Fibroblast of the conjunctiva (primary cell): ENCODE results near the gene VIPR1.

ENCODE experiments used
- DNase-seq: peaks from one replicate; pipeline ENCODE4 v3.0.0-alpha.2; 2010; ENCODE audit warnings: low read depth

Gene VIPR1, protein sequence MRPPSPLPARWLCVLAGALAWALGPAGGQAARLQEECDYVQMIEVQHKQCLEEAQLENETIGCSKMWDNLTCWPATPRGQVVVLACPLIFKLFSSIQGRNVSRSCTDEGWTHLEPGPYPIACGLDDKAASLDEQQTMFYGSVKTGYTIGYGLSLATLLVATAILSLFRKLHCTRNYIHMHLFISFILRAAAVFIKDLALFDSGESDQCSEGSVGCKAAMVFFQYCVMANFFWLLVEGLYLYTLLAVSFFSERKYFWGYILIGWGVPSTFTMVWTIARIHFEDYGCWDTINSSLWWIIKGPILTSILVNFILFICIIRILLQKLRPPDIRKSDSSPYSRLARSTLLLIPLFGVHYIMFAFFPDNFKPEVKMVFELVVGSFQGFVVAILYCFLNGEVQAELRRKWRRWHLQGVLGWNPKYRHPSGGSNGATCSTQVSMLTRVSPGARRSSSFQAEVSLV

DNA sequence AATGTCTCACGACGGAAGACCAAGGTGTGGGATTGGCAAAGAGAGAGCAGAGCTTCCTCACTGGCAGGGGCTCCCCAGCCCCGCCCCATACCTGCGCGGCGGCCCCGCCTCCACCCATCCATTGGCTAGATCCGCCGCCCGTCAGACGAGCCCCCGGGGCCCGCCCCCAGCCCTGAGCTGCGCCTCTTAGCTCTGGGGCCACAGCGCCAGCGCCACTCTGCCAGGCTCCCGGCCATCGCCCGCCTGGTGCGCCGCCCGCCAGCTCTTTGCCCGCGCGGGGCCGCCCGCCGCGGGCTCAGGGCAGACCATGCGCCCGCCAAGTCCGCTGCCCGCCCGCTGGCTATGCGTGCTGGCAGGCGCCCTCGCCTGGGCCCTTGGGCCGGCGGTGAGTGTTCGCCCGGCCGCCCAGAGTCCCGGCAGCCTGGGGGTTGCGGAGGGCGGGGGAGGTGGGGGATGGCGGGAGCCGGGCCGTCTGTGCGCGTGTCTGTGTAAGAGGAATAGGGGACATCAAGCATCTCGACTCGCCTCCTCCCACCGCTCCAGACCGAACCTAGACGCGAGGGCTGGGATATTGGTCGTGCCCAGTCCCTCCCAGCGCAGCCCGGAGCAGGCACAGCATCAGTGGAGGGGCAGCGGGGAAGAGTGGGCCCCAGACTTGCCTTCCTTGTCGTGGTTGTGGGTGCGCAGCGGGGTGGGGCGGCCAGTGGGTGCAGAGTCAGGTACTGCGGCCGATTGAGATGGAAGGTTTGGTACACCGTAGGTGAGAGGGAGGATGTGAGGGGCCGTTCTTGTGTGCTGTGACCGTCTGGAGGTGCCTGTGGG lies at the start of gene VIPR1:
TSS of gene VIPR1 (plus strand) at position 215 of the 822 bp plus-strand sequence. CDS start at position 308, 93 bp downstream.
- DNase-seq: no peak

DNA sequence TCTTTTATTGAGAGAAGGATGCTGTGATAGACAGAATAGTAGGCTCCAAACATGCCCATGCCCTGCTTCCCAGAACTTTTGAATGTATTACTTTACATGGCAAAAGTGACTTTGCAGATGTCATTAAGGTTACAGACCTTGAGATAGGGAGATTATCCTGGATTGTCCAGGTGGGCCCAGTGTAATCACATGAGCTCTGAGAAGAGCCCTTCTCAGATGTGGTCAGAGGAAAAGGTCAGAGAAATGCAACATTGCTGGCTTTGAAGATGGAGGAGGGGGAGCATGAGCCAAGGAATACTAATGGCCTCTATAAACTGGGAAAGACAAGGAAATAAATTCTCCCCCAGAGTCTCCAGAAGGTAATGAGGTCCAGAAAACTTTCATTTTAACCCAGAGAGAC lies 46.2 kb upstream of the VIPR1 start:
- DNase-seq: no peak

DNA sequence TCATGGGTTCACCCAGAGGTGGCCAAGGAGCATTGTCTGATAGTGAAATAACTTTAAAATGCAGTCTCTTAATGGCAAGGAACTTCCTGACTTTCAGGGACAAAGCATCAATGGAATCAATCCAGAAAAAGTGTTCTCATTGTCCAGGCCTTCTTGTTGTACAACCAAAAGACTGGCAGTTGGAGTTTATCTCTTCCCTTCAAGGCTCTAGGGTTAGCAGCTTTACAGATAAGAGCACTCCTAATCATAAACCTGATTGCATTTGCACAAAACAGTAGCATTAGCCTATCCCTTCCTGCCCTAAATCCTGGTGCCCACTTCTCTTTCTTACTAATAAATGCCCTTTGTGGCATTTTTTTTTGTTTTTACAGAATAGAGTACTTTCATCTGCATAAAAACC lies 43.3 kb upstream of the VIPR1 start:
- DNase-seq: no peak

GRCh38 chr3:42461762-42462161 lies 40.7 kb upstream of the VIPR1 start:
- no peak for DNase-seq

- no peak for DNase-seq
Observed at GRCh38 chr3:42463093-42463492, 39.4 kb upstream of the VIPR1 start.

- DNase-seq: no peak
Observed at GRCh38 chr3:42468111-42468510, 34.3 kb upstream of the VIPR1 start.

DNA sequence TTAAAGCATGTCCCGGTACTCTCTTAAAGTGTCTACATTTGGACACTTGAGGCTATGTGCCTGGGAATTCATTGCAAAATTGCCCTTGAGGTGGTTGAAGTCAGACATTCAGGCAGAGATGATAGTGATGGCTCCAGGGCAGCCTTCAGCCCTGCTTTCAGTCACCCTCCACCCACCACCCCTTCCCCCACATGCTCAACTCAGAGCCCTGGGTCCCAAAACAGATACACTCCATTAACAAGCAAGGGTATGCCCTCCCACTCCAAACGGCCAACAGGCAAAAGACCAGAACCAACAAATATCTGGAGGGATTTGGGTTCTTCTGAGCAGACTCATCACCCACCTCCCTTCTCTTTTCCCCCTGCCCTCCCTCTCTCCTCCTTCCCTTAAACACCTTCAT lies 29.9 kb upstream of the VIPR1 start:
- no peak for DNase-seq

DNA sequence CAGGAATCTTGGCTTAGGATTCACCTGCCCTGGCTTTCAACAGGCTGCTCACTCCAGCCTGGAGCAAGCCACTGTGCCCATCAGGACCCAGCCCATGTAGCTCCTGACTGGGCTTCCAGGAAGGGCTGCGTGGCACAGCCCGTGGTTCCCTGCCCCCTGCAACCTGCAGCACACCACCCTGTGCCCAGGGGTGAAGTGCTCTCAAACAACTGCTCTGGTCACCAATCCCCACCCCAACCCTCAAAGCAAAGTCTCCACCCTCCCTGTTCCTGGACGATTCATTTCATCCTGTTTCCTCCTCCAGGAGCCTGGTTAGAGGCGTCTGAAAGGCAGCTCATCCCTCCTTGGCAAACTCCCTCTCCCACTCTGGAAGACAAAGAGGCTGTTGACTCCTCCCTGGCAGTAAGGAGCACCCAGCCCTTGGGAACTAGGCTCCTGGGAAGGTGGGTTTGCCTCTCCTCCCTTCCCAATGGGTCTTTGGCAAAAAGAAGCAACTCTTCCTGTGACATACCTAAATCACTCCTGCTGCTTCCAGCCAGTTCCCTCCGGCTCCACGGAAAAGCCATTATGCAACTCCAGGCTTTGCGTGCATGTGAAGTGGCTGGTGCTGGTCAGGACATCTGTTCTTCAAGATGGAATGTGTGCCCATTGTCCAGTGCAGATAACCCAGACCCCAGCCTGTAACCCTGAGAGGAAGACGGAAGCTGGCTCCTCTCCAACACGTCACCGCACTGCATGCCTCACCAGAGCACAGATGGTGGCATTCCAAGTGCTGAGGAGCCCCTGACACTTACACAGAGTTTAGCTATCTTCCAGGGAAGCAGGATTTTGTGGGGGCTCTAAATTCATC lies 29.1 kb upstream of the VIPR1 start:
- no peak for DNase-seq

DNA sequence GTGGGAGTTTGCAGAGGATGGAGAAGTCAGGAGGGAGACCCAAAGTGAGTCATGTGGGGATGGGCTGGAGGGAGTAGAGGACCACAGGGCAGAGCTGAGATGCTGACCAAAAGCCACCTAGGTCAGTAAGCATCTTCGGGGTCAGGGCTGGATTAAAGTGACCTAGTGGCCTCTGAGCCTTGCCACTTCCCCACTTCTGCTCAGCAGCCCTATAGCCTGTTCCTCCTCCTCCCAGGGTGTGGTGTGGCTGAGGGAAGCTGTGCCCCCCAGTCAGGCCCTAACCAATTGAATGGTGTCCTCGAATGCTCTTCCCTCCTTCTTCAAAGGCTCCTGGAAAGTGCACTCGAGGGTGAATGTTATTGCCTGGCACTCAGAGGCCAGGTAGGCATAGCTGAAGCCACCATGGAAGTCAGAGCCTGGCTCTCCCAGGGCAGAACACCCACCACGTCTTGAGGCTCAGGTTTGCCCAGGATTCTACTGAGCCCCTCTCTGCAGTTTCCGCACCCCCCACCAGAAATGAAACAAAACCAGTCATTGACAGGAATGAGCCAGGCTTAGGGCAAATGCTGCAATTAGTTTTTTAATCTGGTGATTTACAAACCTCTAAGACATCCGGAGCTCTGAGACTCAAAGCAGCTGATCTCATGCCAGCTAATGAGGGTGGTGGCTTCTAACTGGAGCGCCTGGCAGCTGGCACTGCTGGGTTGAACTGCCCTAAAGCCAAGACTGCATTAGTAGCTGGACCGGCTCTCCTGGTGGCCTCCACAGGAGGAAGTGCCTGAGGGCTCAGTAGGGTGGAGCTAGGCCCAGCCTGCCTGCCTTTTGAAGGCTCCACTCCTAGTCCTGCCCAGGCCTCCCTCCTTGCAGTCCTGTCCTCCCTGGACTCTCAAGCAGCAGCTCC lies 26.0 kb upstream of the VIPR1 start:
- no peak for DNase-seq

GRCh38 chr3:42477696-42478095 lies 24.7 kb upstream of the VIPR1 start:
- DNase-seq: no peak

DNA sequence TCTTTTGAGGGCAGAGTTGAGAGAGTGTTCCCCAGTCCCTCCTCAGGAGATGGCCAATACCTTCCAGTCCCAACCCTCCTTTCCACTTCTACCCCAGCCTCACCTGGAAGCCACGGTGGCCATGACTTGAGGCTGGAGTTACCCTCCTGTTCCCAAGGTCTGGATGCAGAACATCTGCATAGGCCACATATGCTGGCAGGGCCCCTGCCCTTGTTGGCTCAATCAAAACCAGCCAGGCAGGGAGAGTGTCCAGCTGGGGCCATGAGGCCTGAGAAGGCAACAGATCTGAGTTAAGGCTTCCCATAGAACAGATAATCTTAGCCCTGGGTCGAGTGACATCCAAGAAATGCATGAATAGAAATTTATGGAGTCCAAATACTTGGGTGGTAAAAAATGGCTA lies 23.6 kb upstream of the VIPR1 start:
- no peak for DNase-seq

GRCh38 chr3:42486814-42487565 lies 15.5 kb upstream of the VIPR1 start:
- no peak for DNase-seq

DNA sequence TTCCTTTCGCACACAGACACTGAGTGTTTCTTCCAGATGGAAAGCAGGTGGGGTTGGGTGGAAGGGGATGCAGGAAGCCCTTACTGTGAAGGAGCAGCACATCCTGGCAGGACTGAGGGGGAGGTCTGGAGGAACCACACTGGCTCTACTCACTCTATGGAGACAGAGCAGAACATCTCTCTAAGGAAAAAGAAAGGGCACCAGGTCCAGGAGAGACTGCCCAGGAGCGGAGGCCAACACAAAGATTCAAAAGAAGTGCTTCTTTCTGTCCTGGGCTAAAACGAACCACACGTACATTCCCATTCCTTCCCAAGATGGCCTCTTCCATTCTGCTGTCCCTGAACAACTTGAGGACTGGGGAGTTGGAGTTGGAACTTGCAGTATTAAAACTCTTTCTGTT lies 13.8 kb upstream of the VIPR1 start:
- no peak for DNase-seq

GRCh38 chr3:42489116-42489936 lies 13.1 kb upstream of the VIPR1 start:
- no peak for DNase-seq

DNA sequence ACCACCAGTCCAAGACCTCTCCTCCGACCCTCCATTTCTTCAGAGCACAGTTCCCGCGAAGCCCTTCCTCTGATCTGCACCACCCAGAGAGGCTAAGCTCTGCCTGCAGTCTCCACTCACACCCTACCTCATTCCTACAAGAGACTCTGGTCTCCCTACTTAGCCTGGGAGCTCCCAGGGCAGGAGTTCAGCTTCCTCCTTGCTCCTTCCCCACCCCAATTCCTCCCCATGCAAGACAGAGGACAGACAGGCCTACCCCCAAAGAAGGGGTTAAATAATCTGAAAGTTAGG lies 12.6 kb upstream of the VIPR1 start:
- DNase-seq: no peak

DNA sequence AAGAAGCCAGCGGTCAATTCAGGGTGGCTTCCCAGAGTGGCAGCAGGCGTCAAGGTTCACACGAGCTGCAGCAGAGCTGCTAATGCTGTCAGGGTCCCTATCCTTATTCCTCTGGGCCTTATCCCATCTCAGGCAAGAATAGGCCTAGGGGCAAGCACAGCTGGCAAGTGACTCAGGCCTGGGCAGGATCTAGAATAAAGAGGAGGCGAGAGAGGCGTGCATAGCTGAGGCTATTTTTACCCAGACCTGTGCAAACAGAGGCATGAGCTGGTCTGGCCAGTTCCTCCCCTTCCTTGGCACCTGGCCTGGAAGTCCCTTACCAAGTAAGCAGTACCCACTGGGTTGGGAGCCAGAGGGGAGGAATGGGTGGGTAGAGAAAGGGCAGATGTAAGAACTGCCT lies 12.2 kb upstream of the VIPR1 start:
- no peak for DNase-seq

DNA sequence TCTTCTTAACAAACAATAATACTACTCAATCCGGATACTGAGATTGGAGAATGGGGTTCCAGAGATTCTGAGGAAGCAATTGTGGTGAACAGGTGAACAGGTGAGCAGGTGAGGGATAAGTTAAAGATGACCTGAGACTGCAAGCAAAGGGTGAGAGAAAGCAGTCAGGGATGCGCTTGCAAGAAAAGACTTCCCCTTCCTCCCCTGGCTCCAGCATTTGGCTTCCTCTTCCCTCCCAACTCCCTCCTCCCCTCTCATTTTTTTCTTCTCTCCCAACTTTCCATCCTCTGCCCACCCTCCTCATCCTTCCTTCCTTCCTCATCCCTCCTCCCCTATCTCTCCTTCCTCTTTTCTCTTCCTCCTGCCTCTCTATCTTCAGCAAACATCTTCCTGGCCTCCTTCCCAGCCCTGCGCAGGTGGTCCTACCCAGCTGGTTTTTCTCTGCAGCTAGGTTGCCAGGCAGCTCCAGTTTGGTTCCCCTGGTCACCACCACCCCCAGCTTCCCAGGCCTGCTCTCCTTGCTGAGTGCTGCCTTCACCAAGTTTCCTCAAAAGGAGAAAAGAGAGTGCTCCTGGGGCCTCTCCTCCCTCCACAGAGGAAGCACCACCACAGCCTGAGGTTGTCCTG lies 10.4 kb upstream of the VIPR1 start:
- DNase-seq: no peak

DNA sequence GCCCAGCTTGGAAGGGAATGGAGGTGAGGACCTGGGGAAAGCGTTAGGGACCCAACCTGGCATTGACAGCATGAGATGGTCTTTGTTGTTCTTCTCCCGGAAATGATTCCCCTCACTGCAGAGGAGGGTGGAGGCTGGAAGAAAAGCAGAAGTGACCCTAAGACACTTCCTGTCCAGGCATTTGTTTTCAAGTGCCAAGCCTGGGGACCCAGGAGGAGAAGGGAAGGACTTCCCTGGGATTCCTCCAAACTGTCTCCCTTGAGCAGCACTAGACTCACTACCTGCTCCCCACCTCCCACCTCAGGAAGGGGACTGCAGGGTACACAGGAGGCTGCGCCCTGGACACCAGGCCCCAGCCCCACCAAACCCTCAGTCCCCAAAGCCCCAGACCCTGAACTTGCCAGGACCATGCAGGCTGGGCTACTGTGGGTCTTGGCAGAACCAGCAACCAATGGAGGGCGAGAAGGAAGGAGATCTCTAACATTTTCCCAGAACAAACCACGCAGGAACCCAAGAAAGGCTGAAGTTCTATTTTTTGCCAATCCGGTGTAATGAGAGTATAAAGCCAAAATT lies 9.8 kb upstream of the VIPR1 start:
- no peak for DNase-seq
